HCT116 (cell line): Measurements from ENCODE around the gene NEDD4L. TPM values are rescaled to one million over a fixed set of nuclear protein-coding genes. Genes with fewer than 3 reads are reported as not detected.
A peak's percentile ranks its signal among the peaks of the same experiment; 100 is the strongest.

Experiments
- ATAC-seq: fragments of 200-7000 bp; cut with Tn5 transposase; 2 replicates; pipeline ENCODE4 v1.9.1; 2020; ENCODE audit warnings: mild to moderate bottlenecking, moderate library complexity
- BruUV-seq: library from RNA; stranded (reverse); fragments of 400-500 nt; replicated peaks from 2 replicates; lab custom pipeline; 2021; lab: Mats Ljungman, UMichigan
- CTCF ChIA-PET: fragments of 300-600 bp; sonication (Branson Sonifier 250); formaldehyde crosslinking; loops from one replicate; lab custom pipeline; 2021; ENCODE audit warnings: antibody characterized with exemption; lab: Charles Lee
- POLR2A ChIA-PET: fragments of 300-600, 350-600 bp; sonication (Branson Sonifier 250); formaldehyde crosslinking; loops from one replicate; lab custom pipeline; 2021; ENCODE audit warnings: antibody characterized with exemption; lab: Charles Lee
- RAD21 ChIA-PET, 2 experiments: fragments of 300-600 bp; sonication (Branson Sonifier 250); formaldehyde crosslinking; loops; one replicate each; lab custom pipeline; 2023; ENCODE audit warnings: low total read pairs in 2 of 2; ENCODE audit not compliant: uncharacterized antibody in 2 of 2, unreplicated experiment in 2 of 2, low non-redundant PET in 1 of 2; lab: Charles Lee
- DNase-seq: peaks from one replicate; pipeline ENCODE4 v3.0.0-alpha.2; 2010; ENCODE audit warnings: low read depth, low spot score
- H2AFZ ChIP-seq: fragments of 200-600 bp; shearing (Covaris generic), sonication (generic); 2 replicates; pipeline ENCODE4 v1.6.1; 2017; ENCODE audit warnings: low read depth, mixed run types, mixed read lengths, antibody characterized with exemption, low read length; ENCODE audit not compliant: poor library complexity, severe bottlenecking
- H3K27ac ChIP-seq: 2 replicates; pipeline ENCODE4 v1.5.1; 2012; ENCODE audit warnings: low read depth, low read length
- H3K27me3 ChIP-seq: fragments of 200-600 bp; sonication (generic); 2 replicates; pipeline ENCODE4 v1.6.1; 2016; ENCODE audit warnings: mixed run types, low read length, mixed read lengths; ENCODE audit not compliant: insufficient read depth
- H3K36me3 ChIP-seq, 2 experiments: fragments of 200-500 bp in 1 of 2; fragments of 200-600 bp in 1 of 2; sonication (Bioruptor generic) in 1 of 2; sonication (generic) in 1 of 2; 2 replicates each; pipeline versions ENCODE4 v1.5.1 to v1.6.1; 2014 to 2016; ENCODE audit warnings: low read length in 2 of 2, inconsistent platforms in 1 of 2, mixed read lengths in 1 of 2, mixed run types in 1 of 2; ENCODE audit not compliant: insufficient read depth in 2 of 2, control insufficient read depth in 1 of 2
- H3K4me1 ChIP-seq, 2 experiments: fragments of 200-600 bp in 1 of 2; sonication (generic) in 1 of 2; 2 replicates each; pipeline versions ENCODE4 v1.5.1 to v1.6.1; 2012 to 2017; ENCODE audit warnings: low read length in 2 of 2, inconsistent platforms in 1 of 2, mild to moderate bottlenecking in 1 of 2, mixed read lengths in 1 of 2, mixed run types in 1 of 2, moderate library complexity in 1 of 2; ENCODE audit not compliant: insufficient read depth in 2 of 2, control insufficient read depth in 1 of 2
- H3K4me2 ChIP-seq: fragments of 200-600 bp; sonication (generic); 2 replicates; pipeline ENCODE4 v1.6.1; 2017; ENCODE audit warnings: mixed run types, low read length, mixed read lengths
- H3K4me3 ChIP-seq, 2 experiments: fragments of 200-600 bp in 1 of 2; sonication (generic) in 1 of 2; replicated peaks in 1 of 2; 2 replicates each; pipeline ENCODE4 v1.5.1; 2011 to 2016; ENCODE audit warnings: low read length in 2 of 2, control low read depth in 1 of 2, low read depth in 1 of 2, mild to moderate bottlenecking in 1 of 2, mixed read lengths in 1 of 2, mixed run types in 1 of 2
- H3K79me2 ChIP-seq: fragments of 200-600 bp; sonication (generic); 2 replicates; pipeline ENCODE4 v1.6.1; 2017; ENCODE audit warnings: mild to moderate bottlenecking, mixed run types, low read length, moderate library complexity, mixed read lengths; ENCODE audit not compliant: insufficient read depth
- H3K9ac ChIP-seq: fragments of 200-600 bp; sonication (generic); 2 replicates; pipeline ENCODE4 v1.6.1; 2016; ENCODE audit warnings: low read length, mixed read lengths
- H3K9me2 ChIP-seq: fragments of 200-600 bp; sonication (generic), shearing (Covaris generic); 2 replicates; pipeline ENCODE4 v1.6.1; 2017; ENCODE audit warnings: mixed run types, mild to moderate bottlenecking, moderate library complexity; ENCODE audit not compliant: insufficient read depth
- H3K9me3 ChIP-seq, 2 experiments: fragments of 200-500 bp in 1 of 2; fragments of 200-600 bp in 1 of 2; sonication (Bioruptor generic) in 1 of 2; sonication (generic) in 1 of 2; 2 replicates each; pipeline ENCODE4 v1.6.1; 2014 to 2017; ENCODE audit warnings: low read length in 2 of 2, mixed read lengths in 2 of 2, inconsistent platforms in 1 of 2, low read depth in 1 of 2, mild to moderate bottlenecking in 1 of 2, mixed run types in 1 of 2, moderate library complexity in 1 of 2; ENCODE audit not compliant: control insufficient read depth in 1 of 2, insufficient read depth in 1 of 2
- H4K20me1 ChIP-seq: fragments of 200-600 bp; sonication (generic), shearing (Covaris generic); 2 replicates; pipeline ENCODE4 v1.6.1; 2017; ENCODE audit warnings: mixed run types, mild to moderate bottlenecking, moderate library complexity; ENCODE audit not compliant: insufficient read depth
- FOSL1 ChIP-seq: IDR thresholded peaks from 2 replicates; pipeline ENCODE4 v1.6.1; 2012; ENCODE audit warnings: low read depth
- TCF7L2 ChIP-seq: IDR thresholded peaks from 2 replicates; pipeline ENCODE4 v1.7.0; 2011; ENCODE audit warnings: borderline replicate concordance, inconsistent platforms; ENCODE audit not compliant: insufficient read depth, insufficient read length; ENCODE audit errors: extremely low read depth
- ZFX ChIP-seq: fragments of 450-650 bp; IDR thresholded peaks from 2 replicates; pipeline ENCODE4 v1.6.1; 2017
- intact Hi-C: fragments of 100-400 bp; cut with micrococcal nuclease; formaldehyde crosslinking; loops from 2 replicates; pipeline ENCODE4 v1.10.0; 2022
- total RNA-seq: library from RNA; stranded (reverse); gene quantifications from one replicate; pipeline ENCODE4 v1.2.1, GENCODE V29; 2021; ENCODE audit not compliant: unreplicated experiment

The NEDD4L gene
- total RNA-seq, 1 experiment from 2014 or later: 41.5 TPM

- no peaks in the 10 kb centered on the region for H3K9me2 ChIP-seq
- intact Hi-C loops: no loop called here
- no peak overlapping the region for H3K27ac ChIP-seq
- H3K4me1 ChIP-seq: peaks cover 19 to 27% of the 10 kb centered on the region in 2 experiments
- no peaks in the 10 kb centered on the region for H3K27me3 ChIP-seq
- ATAC-seq (no peak), DNase-seq (no peak)
- no peak overlapping the region for H3K4me2 ChIP-seq
- no peak for TF ChIP-seq TCF7L2
- TF ChIP-seq, all 23 proteins: peak for 0
- BruUV-seq: no TSS peak
- Histone ChIP-seq H3K79me2 (no peaks in the 10 kb centered on the region), H3K4me3 (no peak overlapping the region), H4K20me1 (no peaks in the 10 kb centered on the region), H3K9me3 (no peaks in the 10 kb centered on the region), H3K36me3 (no peaks in the 10 kb centered on the region), H2AFZ (no peak overlapping the region), H3K9ac (no peak overlapping the region)
- ChIA-PET RAD21 (no interaction called here), CTCF (interaction anchor here (1.5 to 4.3 kb wide), 2 partner anchors 8 to 133 kb away, joined by 5 to 14 read pairs; no protein-coding TSS in a partner anchor), POLR2A (no interaction called here)
These were observed 145.0 kb downstream of the NEDD4L start for GRCh38 chr18:58188996-58189395.

DNA sequence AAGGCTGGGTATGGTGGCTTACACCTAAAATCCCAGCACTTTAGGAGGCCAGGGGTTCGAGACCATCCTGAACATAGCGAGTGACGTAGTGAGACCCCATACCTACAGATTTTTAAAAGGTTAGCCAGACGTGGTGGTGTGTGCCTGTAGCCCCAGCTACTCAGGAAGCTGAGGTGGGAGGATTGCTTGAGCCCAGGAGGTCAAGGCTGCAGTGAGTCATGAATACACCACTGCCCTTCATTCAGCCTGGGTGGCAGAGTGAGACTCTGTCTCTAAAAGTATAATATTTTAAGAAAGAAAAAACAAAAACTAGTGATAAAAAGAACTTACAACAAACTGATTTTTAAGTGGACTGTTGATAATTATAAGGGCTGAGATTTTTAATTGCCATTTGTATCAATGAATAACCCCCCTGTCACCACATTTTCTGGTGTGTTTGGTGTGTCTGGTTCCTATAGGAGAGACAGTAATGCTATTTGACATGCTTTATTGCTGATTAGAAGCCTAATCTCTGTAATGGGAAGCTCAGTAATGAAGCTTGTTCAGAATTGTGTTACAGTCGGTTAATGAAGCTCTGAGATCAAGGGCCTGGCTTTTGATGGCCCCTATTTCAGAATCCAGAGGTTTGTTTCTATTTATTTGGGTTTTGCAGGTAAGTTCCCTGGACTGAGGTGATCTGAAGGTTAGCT, 147.0 kb downstream of the NEDD4L start:
- Histone ChIP-seq H3K4me3 (no peak overlapping the region), H3K9me3 (no peaks in the 10 kb centered on the region), H2AFZ (no peak overlapping the region), H3K79me2 (no peaks in the 10 kb centered on the region), H3K27ac (no peak overlapping the region), H3K4me1 (peaks cover 21 to 39% of the 10 kb centered on the region in 2 experiments), H3K9me2 (no peaks in the 10 kb centered on the region), H3K27me3 (no peaks in the 10 kb centered on the region), H3K4me2 (peak overlapping the region; percentile 50), H3K36me3 (no peaks in the 10 kb centered on the region), H4K20me1 (no peaks in the 10 kb centered on the region), H3K9ac (no peak overlapping the region)
- RAD21 ChIA-PET: interaction anchor here in 1 of 2 experiments (1.1 kb wide), 1 partner anchor 48 kb away, joined by 3 read pairs; no protein-coding TSS in a partner anchor
- intact Hi-C loops: loop anchor here (10.0 kb wide), 1 partner anchor 304 kb away; no protein-coding TSS in a partner anchor
- CTCF ChIA-PET: interaction anchor here (1.1 to 4.3 kb wide), 4 partner anchors 8 to 131 kb away, joined by 3 to 14 read pairs (median 4); no protein-coding TSS in a partner anchor
- ATAC-seq (peak; percentile 33; the same call in 1 of the 2 replicates), DNase-seq (no peak)
- BruUV-seq: no TSS peak
- POLR2A ChIA-PET: interaction anchor here (0.9 kb wide), 1 partner anchor 30 kb away, joined by 3 read pairs; no protein-coding TSS in a partner anchor
- no peak for TF ChIP-seq FOSL1
- no peak for TF ChIP-seq ZFX
